ENCODE measurements around the gene SNX20.
A peak's percentile ranks its signal among the peaks of the same experiment; 100 is the strongest.

SNX20 gene

GRCh38 chr16:50681021-50681885, at the start of gene SNX20:
SNX20 (minus strand) TSS chr16:50681312; CDS start chr16:50677526, 3,786 bp downstream.
- peak; percentile 88 to 93 (median 88) for DNase-seq

- no peak for DNase-seq
Measured at GRCh38 chr16:50724306-50724705, 43.2 kb upstream of the SNX20 start.

GRCh38 chr16:50722960-50723359, 41.8 kb upstream of the SNX20 start:
- DNase-seq = no peak

- no peak for DNase-seq
Measured at GRCh38 chr16:50722405-50722737, 41.3 kb upstream of the SNX20 start.

- no peak for DNase-seq
Measured at GRCh38 chr16:50721549-50722404, 40.7 kb upstream of the SNX20 start.

GRCh38 chr16:50719401-50720337, 38.6 kb upstream of the SNX20 start:
- DNase-seq = peak; percentile 45 to 60 (median 52)

GRCh38 chr16:50718761-50719400, 37.8 kb upstream of the SNX20 start:
- DNase-seq = no peak

- no peak for DNase-seq
Measured at GRCh38 chr16:50718061-50718760, 37.1 kb upstream of the SNX20 start.

GRCh38 chr16:50717494-50717893, 36.4 kb upstream of the SNX20 start:
- no peak for DNase-seq

GRCh38 chr16:50717091-50717490, 36.0 kb upstream of the SNX20 start:
- no peak for DNase-seq

GRCh38 chr16:50712956-50713355, 31.8 kb upstream of the SNX20 start:
- DNase-seq = peak; percentile 50 to 57 (median 54)

GRCh38 chr16:50712560-50712898, 31.4 kb upstream of the SNX20 start:
- peak in 1 of 3 donors; percentile 48 for DNase-seq

- no peak for DNase-seq
Measured at GRCh38 chr16:50711862-50712559, 30.9 kb upstream of the SNX20 start.

GRCh38 chr16:50711040-50711439, 29.9 kb upstream of the SNX20 start:
- no peak for DNase-seq

GRCh38 chr16:50709980-50710379, 28.9 kb upstream of the SNX20 start:
- no peak for DNase-seq

GRCh38 chr16:50709061-50709684, 28.1 kb upstream of the SNX20 start:
- DNase-seq = peak; percentile 82 to 92 (median 86)

- DNase-seq = peak; percentile 39 to 55 (median 47)
Measured at GRCh38 chr16:50708373-50709060, 27.4 kb upstream of the SNX20 start.

- no peak for DNase-seq
Measured at GRCh38 chr16:50706250-50706649, 25.1 kb upstream of the SNX20 start.

GRCh38 chr16:50705436-50706110, 24.5 kb upstream of the SNX20 start:
- DNase-seq = no peak
